ENCODE data around the gene LRRIQ1. TPM values are rescaled to one million over a fixed set of nuclear protein-coding genes. Genes with fewer than 3 reads are reported as not detected.

The LRRIQ1 gene
- total RNA-seq, 1 donor from 2014 or later = 0.67 TPM

DNA sequence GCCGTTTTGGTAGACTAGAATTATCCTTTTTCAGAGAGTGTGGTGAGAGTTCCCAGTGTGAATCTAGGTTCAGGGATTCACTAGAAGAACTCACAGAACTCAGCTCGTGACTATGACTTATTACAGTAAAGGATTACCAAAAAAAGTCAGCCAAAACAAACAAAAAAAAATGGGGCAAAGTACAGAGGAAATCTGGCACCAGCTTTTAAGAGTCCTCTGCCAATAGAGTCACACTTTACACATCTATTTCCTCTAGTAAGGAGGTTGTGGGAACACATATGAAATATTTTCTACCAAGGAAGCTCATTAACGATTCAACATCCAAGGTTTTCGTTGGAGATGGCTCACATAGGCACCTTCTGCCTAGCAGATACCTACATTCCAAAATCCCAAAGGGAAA lies 28.3 kb upstream of the LRRIQ1 start:
- Histone ChIP-seq H3K4me3 (no peak overlapping the region), H3K27me3 (no peaks in the 10 kb centered on the region), H3K36me3 (no peaks in the 10 kb centered on the region), H3K27ac (no peak overlapping the region), H3K4me1 (no peaks in the 10 kb centered on the region), H3K9me3 (no peaks in the 10 kb centered on the region)
- TF ChIP-seq, protein P1, sequence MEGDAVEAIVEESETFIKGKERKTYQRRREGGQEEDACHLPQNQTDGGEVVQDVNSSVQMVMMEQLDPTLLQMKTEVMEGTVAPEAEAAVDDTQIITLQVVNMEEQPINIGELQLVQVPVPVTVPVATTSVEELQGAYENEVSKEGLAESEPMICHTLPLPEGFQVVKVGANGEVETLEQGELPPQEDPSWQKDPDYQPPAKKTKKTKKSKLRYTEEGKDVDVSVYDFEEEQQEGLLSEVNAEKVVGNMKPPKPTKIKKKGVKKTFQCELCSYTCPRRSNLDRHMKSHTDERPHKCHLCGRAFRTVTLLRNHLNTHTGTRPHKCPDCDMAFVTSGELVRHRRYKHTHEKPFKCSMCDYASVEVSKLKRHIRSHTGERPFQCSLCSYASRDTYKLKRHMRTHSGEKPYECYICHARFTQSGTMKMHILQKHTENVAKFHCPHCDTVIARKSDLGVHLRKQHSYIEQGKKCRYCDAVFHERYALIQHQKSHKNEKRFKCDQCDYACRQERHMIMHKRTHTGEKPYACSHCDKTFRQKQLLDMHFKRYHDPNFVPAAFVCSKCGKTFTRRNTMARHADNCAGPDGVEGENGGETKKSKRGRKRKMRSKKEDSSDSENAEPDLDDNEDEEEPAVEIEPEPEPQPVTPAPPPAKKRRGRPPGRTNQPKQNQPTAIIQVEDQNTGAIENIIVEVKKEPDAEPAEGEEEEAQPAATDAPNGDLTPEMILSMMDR (IDR thresholded peaks at IDR 0.05) = no peak
- ATAC-seq = no peak
- intact Hi-C loops (cut with DNase I) = no loop called here
- DNase-seq = no peak

DNA sequence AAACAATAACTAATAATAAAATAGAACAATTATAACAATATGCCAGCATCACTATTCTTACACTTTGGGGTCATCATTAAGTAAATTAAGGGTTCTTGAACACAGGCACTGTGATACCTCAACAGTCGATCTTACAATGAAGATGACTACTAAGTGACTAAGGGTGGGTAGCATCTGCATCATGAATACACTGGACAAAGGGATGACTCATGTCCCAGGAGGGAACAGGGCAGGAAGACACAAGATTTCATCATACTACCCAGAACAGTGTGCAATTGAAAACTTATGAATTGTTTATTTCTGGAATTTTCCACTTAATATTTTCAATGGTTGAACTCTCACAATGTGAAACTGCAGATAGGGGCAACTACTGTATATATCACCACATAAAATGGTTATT lies 19.7 kb upstream of the LRRIQ1 start:
- TF ChIP-seq, protein P1 (IDR thresholded peaks at IDR 0.05) = no peak
- ATAC-seq = no peak
- Histone ChIP-seq H3K4me1 (no peaks in the 10 kb centered on the region), H3K36me3 (no peaks in the 10 kb centered on the region), H3K9me3 (no peaks in the 10 kb centered on the region), H3K27me3 (no peaks in the 10 kb centered on the region), H3K27ac (no peak overlapping the region), H3K4me3 (no peak overlapping the region)
- no peak for DNase-seq
- intact Hi-C loops (cut with DNase I) = no loop called here

DNA sequence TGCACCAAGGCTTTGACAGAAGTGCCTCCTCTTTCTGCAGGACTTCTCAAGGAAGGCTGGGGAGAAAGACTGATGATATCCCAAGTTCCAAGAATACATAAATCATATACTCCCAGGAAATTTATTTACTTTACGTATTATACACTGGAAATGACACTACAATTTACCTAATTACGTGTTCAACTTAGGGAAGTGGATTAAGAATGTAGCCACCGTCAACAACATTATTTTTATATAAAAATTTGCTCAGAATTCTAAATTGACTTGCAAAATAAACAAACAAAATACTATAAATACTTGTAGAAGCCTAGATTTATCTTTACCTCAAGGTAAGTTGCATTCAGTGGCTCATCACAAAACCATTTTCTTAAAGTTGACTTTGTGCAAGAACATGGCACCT lies 19.0 kb upstream of the LRRIQ1 start:
- intact Hi-C loops (cut with DNase I) = no loop called here
- DNase-seq = no peak
- TF ChIP-seq, protein P1 (IDR thresholded peaks at IDR 0.05) = no peak
- Histone ChIP-seq H3K4me1 (no peaks in the 10 kb centered on the region), H3K9me3 (no peaks in the 10 kb centered on the region), H3K27ac (no peak overlapping the region), H3K4me3 (no peak overlapping the region), H3K27me3 (no peaks in the 10 kb centered on the region), H3K36me3 (no peaks in the 10 kb centered on the region)
- no peak for ATAC-seq

DNA sequence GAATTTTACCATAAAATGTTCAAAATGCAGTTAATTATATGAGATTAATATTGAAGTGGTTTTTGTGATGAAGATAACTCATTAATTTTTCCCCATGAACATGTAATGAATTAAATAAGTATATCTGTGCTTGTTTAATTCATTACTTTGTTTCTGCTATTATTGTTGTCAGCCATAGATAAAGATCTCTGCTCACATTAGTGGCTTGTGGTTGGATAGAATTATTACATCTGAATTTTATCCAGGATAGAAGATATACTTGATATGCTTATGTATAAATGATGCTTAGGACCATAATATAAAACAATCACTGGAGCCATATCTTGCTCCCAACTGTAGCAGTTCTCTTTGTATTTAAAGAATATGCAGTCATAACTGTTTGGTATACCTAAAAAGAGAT lies 18.5 kb upstream of the LRRIQ1 start:
- no peaks in the 10 kb centered on the region for H3K27me3 ChIP-seq
- DNase-seq (no peak), ATAC-seq (no peak)
- no peaks in the 10 kb centered on the region for H3K4me1 ChIP-seq
- no peaks in the 10 kb centered on the region for H3K36me3 ChIP-seq
- TF ChIP-seq, protein P1 (IDR thresholded peaks at IDR 0.05) = no peak
- no peak overlapping the region for H3K27ac ChIP-seq
- intact Hi-C loops (cut with DNase I) = no loop called here
- H3K9me3 ChIP-seq = no peaks in the 10 kb centered on the region
- no peak overlapping the region for H3K4me3 ChIP-seq

DNA sequence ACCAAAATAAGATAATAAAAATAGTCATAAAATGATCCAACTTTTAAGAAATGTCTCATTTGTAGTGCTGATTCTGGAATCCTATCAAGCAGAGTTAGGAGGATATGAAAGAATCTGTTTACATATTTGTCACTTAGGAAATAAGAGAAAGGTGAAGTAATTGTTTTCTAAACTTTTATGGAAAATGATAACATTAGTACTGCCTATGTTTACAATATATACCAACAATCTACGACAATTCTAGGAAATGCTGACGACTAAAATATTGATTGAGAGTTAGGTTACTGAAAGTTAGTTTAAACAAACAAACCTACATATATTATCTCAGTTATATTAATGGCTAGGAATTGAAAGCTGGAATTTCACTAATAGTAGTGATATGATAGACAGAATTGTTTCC lies 18.1 kb upstream of the LRRIQ1 start:
- intact Hi-C loops (cut with DNase I) = no loop called here
- TF ChIP-seq, protein P1 (IDR thresholded peaks at IDR 0.05) = no peak
- no peak overlapping the region for H3K4me3 ChIP-seq
- no peaks in the 10 kb centered on the region for H3K27me3 ChIP-seq
- no peak for ATAC-seq
- no peak overlapping the region for H3K27ac ChIP-seq
- H3K9me3 ChIP-seq = no peaks in the 10 kb centered on the region
- no peak for DNase-seq
- H3K4me1 ChIP-seq = no peaks in the 10 kb centered on the region
- no peaks in the 10 kb centered on the region for H3K36me3 ChIP-seq

DNA sequence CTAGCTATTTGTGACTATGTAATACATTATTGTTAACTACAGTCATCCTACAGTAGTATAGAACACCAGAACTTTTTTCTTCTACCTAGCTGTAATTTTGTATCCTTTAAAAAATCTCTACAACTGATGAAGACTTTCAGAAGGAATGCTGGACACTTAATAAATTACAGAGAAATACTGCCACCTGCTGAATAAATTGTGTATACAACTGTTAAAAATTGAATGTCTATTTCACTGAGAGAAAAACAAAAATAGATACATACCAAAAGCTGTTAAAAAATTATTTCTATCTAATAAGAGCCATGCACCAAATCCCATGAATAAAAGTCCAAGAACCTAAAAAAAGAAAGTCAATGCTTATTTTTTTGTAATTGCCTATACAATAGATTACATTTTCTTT lies 6.7 kb upstream of the LRRIQ1 start:
- ATAC-seq (no peak), DNase-seq (no peak)
- no peak overlapping the region for H3K27ac ChIP-seq
- no peaks in the 10 kb centered on the region for H3K4me1 ChIP-seq
- no peak overlapping the region for H3K4me3 ChIP-seq
- TF ChIP-seq, protein P1 (IDR thresholded peaks at IDR 0.05) = peak; percentile 54
- peaks cover 6% of the 10 kb centered on the region for H3K27me3 ChIP-seq
- H3K36me3 ChIP-seq = no peaks in the 10 kb centered on the region
- no peaks in the 10 kb centered on the region for H3K9me3 ChIP-seq
- intact Hi-C loops (cut with DNase I) = no loop called here
